Heart right ventricle (tissue), 16 donors: ENCODE results near the gene IL17C. TPM values are rescaled to one million over a fixed set of nuclear protein-coding genes. Genes with fewer than 3 reads are reported as not detected.

Experiments
- ATAC-seq, 8 donors: fragments of 200-7000 bp; cut with Tn5 transposase; one replicate each; pipeline ENCODE4 v1.9.1; 2020; ENCODE audit warnings: mild to moderate bottlenecking in 8 of 8, moderate library complexity in 8 of 8, moderate number of reproducible peaks in 1 of 8
- DNase-seq, 2 donors: peaks; one replicate each; pipeline ENCODE4 v3.0.0-alpha.2; 2020
- H3K27ac ChIP-seq, 10 donors: fragments of 200-600 bp; sonication (generic) in 2 of 10; one replicate each; pipeline versions ENCODE4 v1.5.0 to v1.8.0; 2020 to 2022; ENCODE audit warnings: mild to moderate bottlenecking in 3 of 10
- H3K27me3 ChIP-seq, 7 donors: fragments of 200-600 bp; one replicate each; pipeline ENCODE4 v1.8.0; 2021 to 2022; ENCODE audit warnings: mild to moderate bottlenecking in 2 of 7
- H3K36me3 ChIP-seq, 9 donors: fragments of 200-600 bp; sonication (generic) in 1 of 9; one replicate each; pipeline versions ENCODE4 v1.5.0 to v1.8.0; 2020 to 2022; ENCODE audit warnings: mild to moderate bottlenecking in 2 of 9
- H3K4me1 ChIP-seq, 9 donors: fragments of 200-600 bp; sonication (generic) in 1 of 9; one replicate each; pipeline versions ENCODE4 v1.5.0 to v1.8.0; 2020 to 2022; ENCODE audit warnings: mild to moderate bottlenecking in 4 of 9
- H3K4me3 ChIP-seq, 10 donors: fragments of 200-600 bp; sonication (generic) in 2 of 10; one replicate each; pipeline versions ENCODE4 v1.5.0 to v1.8.0; 2020 to 2022; ENCODE audit warnings: mild to moderate bottlenecking in 7 of 10, moderate library complexity in 2 of 10
- H3K9me3 ChIP-seq, 11 donors: fragments of 200-600 bp in 10 of 11; sonication (generic) in 2 of 11; one replicate each; pipeline versions ENCODE4 v1.5.0 to v1.8.0; 2013 to 2022; ENCODE audit warnings: mild to moderate bottlenecking in 2 of 11, control low read depth in 1 of 11, moderate library complexity in 1 of 11
- WGBS, 2 donors: extraction: QIAGEN DNeasy Blood & Tissue Kit; methylation state at CpG; one replicate each; pipeline ENCODE4 v1.1.7; 2013; ENCODE audit warnings: inconsistent platforms in 1 of 2; 5-methylcytosine and 5-hydroxymethylcytosine counted together
- intact Hi-C, 10 donors: fragments of 100-400 bp; cut with DNase I; formaldehyde crosslinking; loops; one replicate each; pipeline versions ENCODE4 v1.11.1 to v1.14.2; 2022
- polyA plus RNA-seq, 2 donors: library from polyadenylated mRNA; stranded (reverse); fragments of 200-250 nt; gene quantifications; one replicate each; pipeline ENCODE4 v1.2.3, GENCODE V29; 2013
- total RNA-seq, 10 donors: library from RNA; stranded (reverse); fragmentation: NEBNext Ultra II Directional in 3 of 10; extraction: Animal tissue kit (Norgen Biotek cat#: 25700) in 3 of 10; gene quantifications; one replicate each; pipeline versions ENCODE4 v1.2.1 to v1.2.4, GENCODE V29; 2021 to 2023
- TF ChIP-seq, protein P1 (sequence below), 9 donors: fragments of 200-600 bp; sonication (generic) in 2 of 9; IDR thresholded peaks; one replicate each; pipeline versions ENCODE4 v1.5.0 to v1.8.0; 2021 to 2022; ENCODE audit warnings: antibody characterized with exemption in 9 of 9, mild to moderate bottlenecking in 5 of 9, moderate library complexity in 1 of 9
- donor health status: Arrhythmogenic right ventricular cardiomyopathy.
- donor health status: ischemic (EF 13 %, LVEDD 7.1; RV severe dilation, severe dysfunction).
- donor health status: healthy with polysubstance abuse.
- donor health status: DM: no; HTN: yes; CAD: no.
- donor health status: DM: no; HTN: no; CAD: no.
- donor health status: ischemic (EF 25% LVEDD 6.9; RV normal size, moderate dysfunction).
- donor health status: ischemic (EF 25% LVEDD 5.7; RV mildly dilated, moderate dysfunction).
- donor health status: healthy.
- donor health status: DM: yes; HTN: yes; CAD: no.
- donor health status: Ischemic cardiomyopathy.
- donor health status: ischemic (EF 35%, LVEDD 5.7; RV mildly dilated, moderate dysfunction).
- donor health status: nonischemic (EF 11% LVEDD 7.7; RV severe dilation, severe dysfunction).
- donor health status: DM: yes; HTN: yes; CAD: no.
- donor health status: PGD.
- donor health status: ischemic (EF 29% LVEDD 5.4; RV normal size, mild dysfunction).
- donor health status: nonischemic (EF 23%, LVEDD 6.1; RV moderate dilation, normal function).

The IL17C gene
- total and polyA plus RNA-seq, 12 donors: not detected

DNA sequence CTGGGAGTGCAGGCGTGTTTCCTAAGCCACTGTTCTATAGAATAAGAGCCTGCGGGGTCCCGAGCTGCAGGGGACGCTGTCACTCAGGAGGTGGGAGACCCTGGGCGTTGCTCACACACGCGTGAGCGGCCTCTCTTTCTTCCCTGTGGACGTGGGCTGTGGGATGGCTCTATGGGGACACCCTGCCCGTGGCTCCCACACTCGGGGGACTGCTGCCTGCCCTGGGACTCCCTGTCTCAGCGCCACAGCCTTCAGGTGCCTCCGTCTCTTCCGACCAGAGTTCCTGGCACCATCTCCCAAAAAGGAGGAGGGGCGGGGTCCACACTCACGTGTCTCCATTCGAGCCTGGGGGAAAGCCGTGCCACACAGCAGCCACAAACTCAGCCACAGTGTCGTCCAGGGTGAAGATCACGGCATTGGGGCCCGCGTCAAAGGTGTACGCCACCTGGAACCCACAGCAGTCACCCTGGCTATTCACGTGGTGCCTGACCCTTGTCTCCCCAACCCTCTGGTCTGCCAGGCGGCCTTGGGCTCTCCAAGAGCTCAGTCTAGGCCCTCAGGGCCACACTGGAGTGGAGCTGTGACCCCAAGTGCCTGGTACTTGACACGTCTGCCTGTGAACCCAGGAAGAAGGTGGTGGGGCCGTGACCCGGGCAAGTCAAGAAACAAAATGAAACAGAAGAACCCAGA, 16.1 kb downstream of the IL17C start:
- Histone ChIP-seq H3K4me3 (no peak overlapping the region), H3K36me3 (peaks cover 0 to 58% (median 14%) of the 10 kb centered on the region in 9 donors), H3K4me1 (peaks cover 10 to 28% (median 23%) of the 10 kb centered on the region in 9 donors), H3K27me3 (no peaks in the 10 kb centered on the region), H3K27ac (no peak overlapping the region), H3K9me3 (no peaks in the 10 kb centered on the region)
- TF ChIP-seq, protein P1, sequence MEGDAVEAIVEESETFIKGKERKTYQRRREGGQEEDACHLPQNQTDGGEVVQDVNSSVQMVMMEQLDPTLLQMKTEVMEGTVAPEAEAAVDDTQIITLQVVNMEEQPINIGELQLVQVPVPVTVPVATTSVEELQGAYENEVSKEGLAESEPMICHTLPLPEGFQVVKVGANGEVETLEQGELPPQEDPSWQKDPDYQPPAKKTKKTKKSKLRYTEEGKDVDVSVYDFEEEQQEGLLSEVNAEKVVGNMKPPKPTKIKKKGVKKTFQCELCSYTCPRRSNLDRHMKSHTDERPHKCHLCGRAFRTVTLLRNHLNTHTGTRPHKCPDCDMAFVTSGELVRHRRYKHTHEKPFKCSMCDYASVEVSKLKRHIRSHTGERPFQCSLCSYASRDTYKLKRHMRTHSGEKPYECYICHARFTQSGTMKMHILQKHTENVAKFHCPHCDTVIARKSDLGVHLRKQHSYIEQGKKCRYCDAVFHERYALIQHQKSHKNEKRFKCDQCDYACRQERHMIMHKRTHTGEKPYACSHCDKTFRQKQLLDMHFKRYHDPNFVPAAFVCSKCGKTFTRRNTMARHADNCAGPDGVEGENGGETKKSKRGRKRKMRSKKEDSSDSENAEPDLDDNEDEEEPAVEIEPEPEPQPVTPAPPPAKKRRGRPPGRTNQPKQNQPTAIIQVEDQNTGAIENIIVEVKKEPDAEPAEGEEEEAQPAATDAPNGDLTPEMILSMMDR (IDR thresholded peaks at IDR 0.05): no peak
- no peak for ATAC-seq
- intact Hi-C loops: no loop called here
- no peak for DNase-seq
- 87 to 91% methylated on average over 28 of the region's 28 CpGs for WGBS, 2 donors

DNA sequence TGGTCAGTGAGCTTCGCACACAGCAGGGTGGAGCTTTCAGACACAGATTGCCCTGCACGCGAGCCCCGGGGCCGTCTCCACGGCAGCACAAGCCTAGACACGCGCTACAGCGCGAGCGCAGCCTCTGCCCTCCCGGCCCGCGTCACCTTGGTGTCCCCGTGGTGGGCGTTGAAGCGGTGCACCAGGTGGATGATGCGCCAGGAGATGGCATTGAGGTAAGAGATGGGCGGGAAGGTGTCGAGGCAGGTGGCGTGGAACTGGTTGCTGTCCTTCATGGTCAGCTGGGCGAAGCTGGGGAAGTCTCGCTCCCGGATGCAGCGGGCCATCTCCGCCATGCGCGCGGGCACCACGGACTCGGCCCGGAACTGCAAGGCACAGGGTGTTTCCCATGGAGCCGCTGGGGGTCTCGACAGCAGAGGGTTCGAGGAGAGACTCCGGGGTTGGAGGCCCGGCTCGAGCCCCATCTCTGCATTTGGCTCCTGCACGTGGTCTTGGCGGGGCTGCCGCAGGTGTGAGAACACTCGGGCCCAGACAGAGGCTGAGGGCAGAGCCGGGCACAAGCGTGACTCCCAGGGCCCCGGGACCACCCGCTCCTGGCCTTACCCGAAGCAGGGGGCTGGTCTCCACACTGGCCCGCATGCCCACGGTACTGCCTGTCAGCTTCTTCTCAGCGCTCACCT, 16.8 kb downstream of the IL17C start:
- no peak overlapping the region for H3K4me3 ChIP-seq
- no peak for DNase-seq
- intact Hi-C loops: no loop called here
- H3K27ac ChIP-seq: no peak overlapping the region
- TF ChIP-seq, protein P1 (IDR thresholded peaks at IDR 0.05): no peak
- ATAC-seq: no peak
- WGBS, 2 donors: 97% methylated on average over 50 of the region's 50 CpGs
- peaks cover 0 to 58% (median 14%) of the 10 kb centered on the region in 9 donors for H3K36me3 ChIP-seq
- peaks cover 10 to 21% (median 16%) of the 10 kb centered on the region in 9 donors for H3K4me1 ChIP-seq
- no peaks in the 10 kb centered on the region for H3K27me3 ChIP-seq
- no peaks in the 10 kb centered on the region for H3K9me3 ChIP-seq

DNA sequence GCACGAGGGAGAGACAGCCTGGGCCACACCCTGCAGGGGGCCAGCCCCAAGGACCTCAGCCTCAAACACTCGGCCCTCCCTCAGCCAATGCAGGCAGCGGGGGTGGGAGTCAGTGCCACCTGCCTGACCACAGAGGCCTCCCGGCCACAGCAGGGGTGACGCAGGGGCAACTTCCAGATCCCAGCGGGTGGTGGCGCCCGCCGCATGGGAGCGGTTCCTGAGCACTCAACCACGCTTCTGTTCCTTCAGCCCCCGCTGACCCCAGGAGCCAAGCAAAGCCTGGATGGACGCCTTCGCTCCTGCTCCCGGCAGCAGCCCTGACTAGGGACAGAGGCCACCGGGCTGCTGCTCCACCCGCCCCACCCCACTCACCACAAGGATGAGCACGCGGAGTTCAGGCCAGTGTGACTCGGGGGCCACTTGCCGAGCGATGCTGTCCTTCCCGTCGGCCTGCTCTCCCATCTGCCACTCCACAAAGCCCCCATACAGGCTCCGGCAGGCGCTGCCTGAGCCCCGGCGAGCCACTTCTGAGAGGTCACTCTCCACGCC, 17.4 kb downstream of the IL17C start:
- DNase-seq (no peak), ATAC-seq (no peak)
- Histone ChIP-seq H3K9me3 (no peaks in the 10 kb centered on the region), H3K4me1 (peaks cover 10 to 16% (median 12%) of the 10 kb centered on the region in 9 donors), H3K36me3 (peaks cover 0 to 58% (median 14%) of the 10 kb centered on the region in 9 donors), H3K27me3 (no peaks in the 10 kb centered on the region), H3K27ac (no peak overlapping the region), H3K4me3 (no peak overlapping the region)
- intact Hi-C loops: no loop called here
- TF ChIP-seq, protein P1 (IDR thresholded peaks at IDR 0.05): no peak
- WGBS, 2 donors: 92 to 93% methylated on average over 29 of the region's 29 CpGs

DNA sequence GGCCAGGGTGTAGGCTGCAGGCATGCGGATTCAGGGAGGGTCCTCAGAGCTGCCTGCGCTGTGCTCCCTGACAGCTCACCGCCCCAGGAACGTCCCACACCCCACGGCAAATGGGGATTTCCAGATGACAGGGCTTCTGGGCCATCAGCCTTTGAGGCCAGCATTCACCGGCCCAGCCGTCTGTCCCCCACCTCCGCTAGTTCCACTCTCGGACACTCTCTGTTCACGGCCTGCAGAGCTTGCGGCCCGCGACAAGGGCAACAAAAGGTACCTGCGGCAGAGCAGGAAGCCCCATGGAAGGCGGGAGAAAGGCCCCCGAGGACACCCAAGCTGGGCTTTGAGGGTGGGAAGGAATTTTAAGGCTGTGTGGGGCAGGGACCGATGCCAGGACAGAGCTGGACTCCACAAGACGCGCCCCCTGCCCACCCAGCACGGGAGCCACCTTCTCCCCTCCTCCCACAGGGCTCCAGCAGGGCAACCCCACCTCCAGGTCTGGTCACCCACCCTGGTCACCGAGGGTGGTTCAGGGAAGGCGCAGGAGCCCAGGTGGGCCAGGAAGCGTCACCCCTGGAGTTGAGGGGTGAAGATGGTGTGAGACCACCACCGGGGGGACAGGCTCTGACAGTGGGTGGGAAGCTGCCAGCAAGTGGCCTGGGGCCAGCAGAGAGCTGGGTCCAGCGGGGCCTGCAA, 18.1 kb downstream of the IL17C start:
- H3K4me3 ChIP-seq: no peak overlapping the region
- no peak for DNase-seq
- TF ChIP-seq, protein P1 (IDR thresholded peaks at IDR 0.05): no peak
- no peaks in the 10 kb centered on the region for H3K9me3 ChIP-seq
- H3K27ac ChIP-seq: no peak overlapping the region
- H3K4me1 ChIP-seq: peaks cover 4 to 16% (median 9%) of the 10 kb centered on the region in 9 donors
- WGBS, 2 donors: 89 to 93% methylated on average over 24 to 25 of the region's 25 CpGs
- H3K36me3 ChIP-seq: peaks cover 0 to 58% (median 14%) of the 10 kb centered on the region in 9 donors
- ATAC-seq: no peak
- no peaks in the 10 kb centered on the region for H3K27me3 ChIP-seq
- intact Hi-C loops: no loop called here
